ENCODE results near the gene ING4.

The ING4 gene

DNA sequence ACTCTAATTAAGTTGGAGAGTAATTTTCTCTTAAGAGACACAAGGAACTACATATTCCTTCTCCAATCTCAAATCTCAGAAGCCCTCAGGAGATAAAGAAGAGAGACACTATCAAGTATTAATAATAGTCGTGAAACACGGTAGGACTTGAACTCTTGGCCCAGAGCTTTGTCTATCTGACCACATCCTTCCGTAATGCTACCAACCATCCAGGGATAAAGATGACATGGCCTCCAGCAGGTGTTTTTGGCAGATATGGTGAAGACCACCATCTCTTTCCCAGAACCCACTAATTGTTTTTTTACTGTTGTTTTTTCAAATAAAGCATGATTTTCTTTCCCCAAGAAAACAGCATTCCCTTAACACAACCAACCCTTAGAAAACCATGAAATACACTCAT lies 22.9 kb upstream of the ING4 start:
- no peak for DNase-seq

DNA sequence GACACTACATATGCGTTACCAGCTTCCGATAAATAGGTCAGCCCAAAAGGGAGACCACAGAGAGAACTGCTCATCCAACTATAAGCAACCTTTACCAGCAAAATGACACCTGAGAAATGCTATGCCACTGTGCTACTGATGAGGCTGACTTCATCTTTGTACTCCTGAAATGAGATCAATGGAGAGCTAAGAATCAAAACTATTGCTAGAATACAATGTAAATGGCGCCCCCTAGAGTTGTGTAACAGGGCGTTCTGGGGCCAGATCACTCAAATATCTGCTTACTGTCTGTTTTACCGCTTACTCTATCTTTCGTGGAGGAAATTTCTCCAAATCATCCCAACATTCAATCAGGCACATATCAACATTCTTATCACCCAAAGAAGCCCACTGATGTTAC lies 21.7 kb upstream of the ING4 start:
- peak; percentile 30 for DNase-seq

DNA sequence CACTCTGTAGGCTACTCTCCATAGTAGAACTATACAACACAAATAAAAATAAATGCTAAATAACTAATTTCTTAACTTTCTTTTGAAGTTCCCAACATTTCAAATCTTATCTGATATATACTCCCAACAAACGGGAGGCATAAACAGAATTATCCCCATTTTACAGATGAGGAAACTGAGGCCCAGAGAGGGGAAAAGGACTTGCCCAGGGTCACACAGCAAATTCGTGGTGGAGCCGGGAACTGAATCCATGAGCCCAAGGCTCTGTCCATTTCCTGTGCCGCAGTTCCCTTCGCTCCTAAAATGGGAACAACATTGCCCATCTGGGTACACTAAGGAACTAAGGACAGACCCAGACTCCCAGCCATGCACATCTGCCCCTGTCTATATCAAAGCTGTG lies 14.0 kb upstream of the ING4 start:
- no peak for DNase-seq

DNA sequence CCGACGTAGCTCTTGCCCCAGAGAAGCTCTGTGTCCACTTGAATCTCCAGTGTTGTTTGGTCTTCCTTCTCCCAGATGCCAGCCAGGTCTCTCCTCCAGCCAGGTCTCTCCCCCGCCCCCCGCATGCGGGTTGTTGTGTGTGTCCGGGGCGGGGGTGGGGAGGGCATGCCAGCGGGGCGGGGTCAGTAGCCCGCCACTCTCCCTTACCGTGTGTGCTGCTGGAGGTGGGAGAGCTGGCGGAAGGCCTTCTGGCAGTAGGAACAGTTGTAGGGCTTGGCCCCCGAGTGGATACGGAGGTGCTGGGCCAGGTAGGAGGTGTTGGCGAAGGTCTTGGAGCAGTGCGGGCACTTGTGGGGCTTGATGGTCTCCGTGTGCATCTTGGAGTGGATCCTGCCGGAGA lies 9.2 kb upstream of the ING4 start:
- DNase-seq, result no peak

DNA sequence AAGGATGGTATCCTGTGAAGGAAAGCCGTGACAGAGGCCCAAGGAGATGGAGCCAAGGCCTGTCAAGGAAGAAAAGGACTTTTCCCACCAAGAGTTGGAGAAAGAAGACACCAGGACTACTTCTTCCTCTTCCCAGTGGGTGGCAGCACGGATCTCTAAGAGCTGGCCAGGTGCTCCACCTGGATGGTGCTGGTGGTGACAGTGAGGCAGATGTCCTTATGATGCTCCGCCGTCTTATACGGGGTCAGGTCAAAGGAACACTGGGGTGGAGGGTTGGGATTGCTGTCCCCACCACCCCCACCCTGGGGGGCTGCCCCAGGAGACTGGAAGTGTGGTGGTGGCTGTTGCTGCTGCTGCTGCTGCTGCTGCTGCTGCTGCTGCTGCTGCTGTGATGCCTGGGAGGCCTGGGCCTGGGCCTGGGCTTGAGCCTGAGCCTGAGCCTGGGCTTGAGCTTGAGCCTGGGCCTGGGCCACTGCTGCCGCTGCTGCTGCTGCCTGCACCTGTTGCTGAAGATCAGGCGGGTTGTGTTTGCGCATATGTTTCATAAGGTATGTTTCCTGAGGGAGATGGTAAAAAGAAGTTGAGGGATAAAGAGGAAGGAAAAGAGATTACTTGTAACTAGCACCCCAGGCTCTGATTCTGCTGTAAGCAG lies 4.8 kb upstream of the ING4 start:
- no peak for DNase-seq

DNA sequence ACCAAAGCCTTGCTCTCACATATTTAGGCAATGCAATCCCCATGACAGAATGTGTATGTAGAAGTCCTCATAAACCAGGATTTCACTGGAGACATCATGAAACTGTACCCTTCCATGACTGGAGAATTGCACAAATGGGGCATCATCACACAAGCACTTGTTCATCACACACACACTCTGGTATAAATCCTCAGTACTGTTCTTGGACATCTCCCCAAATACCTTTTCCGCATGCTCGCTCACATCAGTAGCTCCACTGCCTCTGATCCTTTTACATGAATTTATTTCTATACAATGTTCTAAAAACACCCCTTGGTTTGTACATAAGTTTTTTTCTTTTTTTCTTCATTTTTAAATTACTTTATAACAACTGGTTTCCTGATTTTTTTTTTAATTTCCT lies 3.3 kb upstream of the ING4 start:
- DNase-seq, result no peak

DNA sequence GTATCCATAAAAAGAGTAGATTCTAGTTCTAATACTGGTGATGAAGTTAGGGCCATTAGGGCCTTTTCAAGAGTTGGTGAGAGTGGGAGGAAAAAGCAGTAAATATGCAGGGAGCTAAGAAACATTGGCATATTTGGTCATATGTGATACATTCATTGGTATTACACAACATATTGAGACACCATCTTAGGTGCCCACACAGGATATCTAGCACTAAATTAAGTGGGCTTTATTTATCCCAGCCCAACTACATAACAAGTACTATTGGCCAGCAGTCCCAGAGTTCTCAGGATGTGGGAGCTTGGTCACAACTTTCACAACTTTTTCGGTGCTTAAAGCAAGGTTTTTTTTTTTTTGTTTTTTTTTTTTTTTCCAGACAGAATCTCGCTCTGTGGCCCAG lies 2.0 kb upstream of the ING4 start:
- DNase-seq, result no peak

DNA sequence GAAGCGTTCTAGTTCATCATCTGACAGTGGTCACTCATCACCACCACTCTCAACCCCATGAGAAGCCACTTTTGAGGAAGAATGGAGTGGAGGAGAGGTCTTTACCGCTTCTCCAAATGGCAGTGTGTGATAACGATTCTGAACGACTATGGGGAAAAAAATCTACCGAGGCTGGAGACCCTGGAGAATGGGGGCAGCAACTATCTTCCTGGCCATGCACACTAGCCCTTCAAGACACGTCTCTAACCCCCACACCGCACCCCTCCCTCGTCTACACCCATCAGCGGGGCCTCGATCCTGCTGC lies 365 bp downstream of the ING4 start:
- no peak for DNase-seq

DNA sequence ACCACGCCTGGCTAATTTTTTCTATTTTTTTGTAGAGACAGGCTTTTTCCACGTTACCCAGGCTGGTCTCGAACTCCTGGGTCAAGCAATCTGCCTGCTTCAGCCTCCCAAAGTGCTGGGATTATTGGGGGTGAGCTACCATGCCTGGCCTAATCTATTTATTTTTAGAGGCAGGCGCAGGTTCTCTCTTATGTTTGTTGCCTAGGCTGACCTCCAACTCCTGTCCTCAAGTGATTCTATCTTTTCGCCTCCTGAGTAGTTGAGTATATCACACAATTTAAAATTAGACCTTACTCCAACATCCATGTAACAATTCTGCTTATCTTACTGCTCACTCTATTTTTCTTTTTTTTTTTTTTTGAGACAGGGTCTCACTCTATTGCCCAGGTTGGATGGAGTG lies 8.9 kb downstream of the ING4 start:
- DNase-seq, result no peak

DNA sequence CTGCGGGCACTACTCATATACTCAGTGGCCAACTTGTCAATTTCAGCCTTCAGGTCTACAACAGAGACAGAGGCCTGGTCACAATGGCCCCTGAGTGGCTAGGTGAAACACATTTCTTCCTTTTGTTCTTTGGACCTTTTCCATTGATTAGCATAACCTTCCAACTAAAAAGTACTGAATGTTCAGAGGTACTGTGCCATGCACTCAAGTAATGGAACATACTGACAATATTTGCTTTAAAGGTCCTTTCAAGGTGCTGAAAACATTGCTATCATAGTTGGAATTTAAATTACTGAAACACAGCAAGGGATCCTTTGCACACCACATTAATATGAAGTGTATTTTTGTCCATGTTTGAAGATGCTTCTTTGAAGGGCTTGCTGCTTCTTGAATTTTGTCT lies 9.6 kb downstream of the ING4 start:
- no peak for DNase-seq

DNA sequence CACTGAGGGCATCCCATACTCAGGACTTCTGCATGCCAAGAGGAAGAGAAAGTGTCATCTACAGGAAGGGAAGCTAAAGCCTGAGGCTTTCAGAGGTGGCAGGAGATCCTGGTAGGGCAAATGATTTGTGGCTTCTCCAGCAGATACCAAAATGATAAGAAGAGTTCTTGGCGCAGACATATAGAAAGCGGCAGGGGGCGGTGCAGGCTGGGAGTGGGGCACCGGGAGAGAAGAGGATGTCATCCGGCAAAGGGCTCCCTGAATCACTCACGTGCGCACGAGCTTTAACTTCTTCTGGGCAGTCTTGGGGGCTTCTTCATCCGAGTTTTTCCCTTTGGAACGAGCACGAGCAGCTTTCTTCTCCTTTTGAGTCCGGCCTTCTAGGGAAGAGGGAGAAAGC lies 10.5 kb downstream of the ING4 start:
- DNase-seq, result no peak

DNA sequence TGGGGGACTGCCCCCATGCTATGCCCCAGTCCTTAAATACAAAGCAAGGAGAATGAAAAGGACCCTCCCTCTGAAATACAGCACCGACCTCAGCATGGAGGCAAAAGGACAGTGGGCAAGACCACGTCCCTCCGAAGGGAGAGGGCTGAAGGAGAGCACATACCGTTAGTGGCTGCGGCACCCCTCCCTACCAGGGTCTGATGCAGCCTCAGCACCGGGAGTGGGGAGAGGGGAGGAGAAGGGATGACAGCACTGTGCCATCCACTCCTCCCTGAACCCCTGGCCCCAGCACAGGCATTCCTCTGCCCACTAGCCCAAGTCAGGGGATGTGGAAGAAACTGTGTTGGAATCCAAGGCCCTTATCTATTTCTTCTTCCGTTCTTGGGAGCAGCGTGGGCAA lies 12.1 kb downstream of the ING4 start:
- DNase-seq, result no peak

DNA sequence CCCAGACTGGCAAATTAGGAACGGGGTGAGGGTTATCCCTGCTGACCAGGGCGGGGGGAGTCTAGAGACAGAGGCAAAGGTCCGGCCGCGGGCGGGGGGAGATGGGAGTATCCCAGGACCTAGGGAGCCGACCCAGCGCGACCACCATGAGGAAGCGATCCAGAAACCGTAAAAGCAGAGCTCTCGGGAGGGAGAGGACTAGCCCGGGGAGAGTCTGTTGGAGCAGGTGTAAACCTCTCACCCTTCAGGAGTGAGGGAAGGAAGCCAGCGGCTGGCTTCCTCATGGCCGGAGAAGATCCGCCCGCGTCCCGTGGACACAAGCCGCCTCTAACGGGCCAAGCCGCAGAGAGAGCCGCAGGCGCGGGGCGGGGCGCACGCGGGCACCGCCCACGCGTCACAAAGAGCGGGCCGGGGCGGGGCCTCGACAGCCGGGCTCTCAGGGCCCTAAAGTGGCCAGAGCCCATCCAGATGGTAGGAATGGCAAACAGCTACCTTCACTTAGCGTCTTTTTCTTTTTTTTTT lies 15.8 kb downstream of the ING4 start, which contains the start of gene ACRBP:
TSS of gene ACRBP (minus strand) at position 350 of the 522 bp plus-strand sequence. CDS start at position 284, 66 bp downstream.
- DNase-seq, result peak; percentile 60

DNA sequence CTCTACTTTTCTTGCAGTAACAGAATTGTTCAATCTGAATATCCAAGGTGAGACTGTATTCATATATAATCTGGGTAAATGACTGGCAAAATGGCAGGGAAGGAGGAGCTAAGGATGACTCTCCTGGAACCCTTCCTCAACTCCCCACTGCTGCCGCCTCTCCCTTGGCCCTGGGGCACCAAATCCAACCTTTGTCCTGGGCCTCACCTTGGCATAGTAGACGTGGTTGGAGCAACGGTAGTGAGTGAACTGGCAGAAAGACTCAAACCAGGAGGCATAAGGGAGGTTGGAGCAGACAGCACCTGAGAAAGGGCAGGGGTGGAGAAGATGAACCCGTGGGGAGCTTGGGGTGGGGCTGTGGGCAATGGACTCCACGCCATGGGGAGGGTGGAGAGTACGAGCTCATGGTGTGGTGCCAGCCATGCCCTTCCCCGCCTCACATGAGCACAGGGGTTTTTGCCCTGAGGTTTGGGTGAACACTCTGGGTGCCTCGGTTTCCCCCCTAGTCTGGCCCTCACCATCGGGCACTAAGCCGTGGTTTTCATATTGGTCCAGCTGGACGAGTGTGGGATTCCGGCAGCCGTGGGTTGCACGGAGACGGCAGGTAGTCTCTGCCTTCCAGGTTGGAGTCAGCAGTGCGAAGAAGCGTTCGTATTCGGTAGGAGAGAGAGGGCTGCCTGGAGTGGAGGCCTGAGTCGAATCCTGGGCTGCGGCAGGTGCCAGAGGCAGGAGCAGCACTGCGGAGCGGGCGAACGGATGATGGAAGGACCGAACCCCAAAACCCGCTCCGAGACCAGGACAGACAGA lies 16.4 kb downstream of the ING4 start:
- no peak for DNase-seq

DNA sequence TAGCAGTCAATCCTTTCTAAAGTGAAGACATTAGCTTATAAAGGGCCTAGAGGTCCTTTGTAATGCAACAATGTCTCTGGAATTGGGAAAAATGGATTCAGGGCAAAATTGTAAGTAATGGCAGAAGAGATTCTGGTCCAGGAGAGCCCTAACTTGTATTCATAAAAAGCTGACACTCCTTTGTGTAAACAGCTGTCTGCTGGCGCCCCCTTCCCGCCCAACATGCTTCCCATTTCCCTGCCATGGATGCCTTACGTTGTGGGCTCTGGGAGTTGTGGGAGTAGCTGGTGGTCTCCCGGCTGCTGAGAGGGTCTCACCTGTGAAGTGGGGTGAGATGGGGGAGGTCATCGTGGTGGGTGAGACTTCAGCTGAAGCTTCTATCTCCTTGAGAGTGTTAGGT lies 18.0 kb downstream of the ING4 start:
- DNase-seq, result no peak

DNA sequence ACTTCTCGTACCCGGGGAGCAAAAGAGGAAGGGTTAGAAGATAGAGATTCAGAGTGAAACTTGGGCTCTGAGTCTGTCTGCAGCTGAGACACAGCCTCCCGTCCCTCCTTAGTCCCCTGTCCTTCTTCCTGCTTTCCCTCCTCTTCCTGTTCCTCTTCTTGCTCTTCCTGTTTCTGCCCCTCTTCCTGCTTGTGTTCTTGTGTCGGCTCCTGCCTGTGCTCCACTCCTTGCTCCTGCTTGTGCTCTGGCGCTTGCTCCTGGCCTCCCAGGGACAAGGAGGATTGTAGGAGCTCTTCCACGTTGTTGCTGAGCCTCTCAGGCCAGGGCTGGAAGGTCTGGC lies 18.7 kb downstream of the ING4 start:
- DNase-seq, result peak; percentile 29

DNA sequence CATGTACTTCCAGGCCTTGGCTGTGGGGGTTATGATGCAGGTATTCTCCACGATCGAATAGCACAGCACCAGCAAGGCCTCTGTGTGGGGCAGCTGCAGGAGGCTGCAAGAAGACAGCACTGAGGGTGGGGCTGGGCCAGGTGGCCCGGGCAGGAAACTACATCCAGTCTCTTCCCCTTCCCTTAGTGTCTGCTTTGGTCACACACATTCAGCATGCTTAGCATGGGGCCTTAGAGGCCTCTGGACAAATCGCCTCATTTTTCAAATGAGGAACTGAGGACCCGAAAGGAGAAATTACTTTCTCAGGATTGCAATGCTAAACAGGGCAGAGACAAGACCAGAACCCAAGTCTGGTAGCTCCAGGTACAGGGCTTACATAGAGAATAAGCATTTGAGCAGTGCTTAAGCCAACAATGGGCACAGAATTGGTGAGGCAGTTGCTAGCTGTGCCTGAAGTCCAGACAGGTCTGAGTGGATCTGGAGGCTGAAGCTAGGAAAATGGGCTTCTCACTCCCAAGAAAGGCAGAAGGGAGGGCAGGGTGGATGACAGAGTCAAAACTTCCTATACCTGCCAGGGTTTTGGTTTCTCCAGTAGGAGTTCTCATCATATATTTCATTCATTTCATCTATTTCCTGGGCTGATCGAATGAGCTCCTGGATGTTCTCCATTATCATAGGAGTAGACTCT lies 19.2 kb downstream of the ING4 start:
- peak; percentile 7 for DNase-seq

DNA sequence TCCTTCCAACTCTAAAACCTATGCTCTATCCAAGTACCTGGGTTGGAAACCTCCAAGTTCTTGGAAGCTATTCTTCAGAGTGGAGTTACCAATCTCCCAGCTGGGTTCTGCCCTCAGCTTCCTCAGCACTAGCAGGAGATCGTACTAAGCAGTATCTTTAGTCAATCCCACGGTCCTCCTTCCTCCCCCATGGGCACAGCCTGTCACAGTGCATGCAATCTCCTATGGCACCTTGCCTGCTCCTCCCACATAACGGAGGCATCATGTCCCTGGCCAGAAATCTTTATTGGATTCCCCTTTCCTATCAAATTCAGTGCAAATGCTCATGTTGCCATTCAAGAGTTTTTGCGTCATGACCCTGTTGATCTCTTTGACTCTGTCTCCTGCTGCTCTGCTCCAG lies 21.8 kb downstream of the ING4 start:
- no peak for DNase-seq

DNA sequence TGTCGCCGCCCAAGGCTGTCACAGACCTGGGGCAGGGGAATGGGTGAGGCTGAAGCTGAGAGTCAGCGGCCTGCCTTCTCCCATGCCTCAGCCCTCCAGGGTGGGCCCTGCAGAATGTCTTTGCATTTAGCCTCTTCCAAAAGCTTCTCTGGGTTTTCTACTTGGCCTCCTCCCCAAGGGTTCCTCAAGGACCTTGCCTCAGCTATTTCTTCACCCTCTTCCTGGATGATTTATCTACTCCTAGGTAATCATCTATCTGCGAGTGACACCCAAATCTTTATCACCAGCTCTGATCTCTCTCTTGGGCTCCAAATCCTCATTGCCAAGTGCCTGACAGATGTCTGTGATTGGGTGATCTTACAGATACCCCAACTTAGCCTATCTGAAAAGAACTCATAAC lies 22.4 kb downstream of the ING4 start:
- no peak for DNase-seq

DNA sequence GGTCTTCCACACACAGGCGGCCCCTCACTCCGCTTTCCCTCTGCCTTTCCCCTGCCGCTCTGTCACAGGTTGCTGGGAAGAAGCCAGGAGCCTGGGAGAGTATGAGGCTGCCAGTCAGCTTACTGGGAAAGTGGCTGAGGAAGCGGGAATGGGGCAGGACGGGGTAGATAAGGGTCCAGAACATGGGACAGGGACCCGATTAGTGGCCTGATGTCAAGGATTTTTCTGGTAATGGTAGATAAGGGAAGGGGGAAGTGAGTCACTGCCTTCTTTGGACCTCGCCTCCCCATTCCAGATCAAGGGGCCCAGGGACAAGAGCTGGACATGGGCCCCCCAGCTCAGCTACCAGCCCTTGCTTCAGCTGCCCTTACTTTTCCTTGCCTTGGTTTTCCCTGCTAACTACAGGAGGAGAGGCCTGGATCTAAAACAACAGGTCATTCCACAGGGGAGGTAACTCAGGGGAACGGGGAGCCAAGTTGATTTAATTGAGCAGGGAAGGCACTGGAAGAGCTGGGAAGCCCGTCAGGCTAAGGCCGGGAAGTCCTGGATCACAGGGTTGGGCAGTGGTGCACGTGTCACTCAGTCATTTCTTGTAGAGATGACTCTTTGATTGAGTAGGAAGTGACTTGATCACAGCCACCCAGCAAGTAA lies 23.6 kb downstream of the ING4 start:
- DNase-seq, result no peak

DNA sequence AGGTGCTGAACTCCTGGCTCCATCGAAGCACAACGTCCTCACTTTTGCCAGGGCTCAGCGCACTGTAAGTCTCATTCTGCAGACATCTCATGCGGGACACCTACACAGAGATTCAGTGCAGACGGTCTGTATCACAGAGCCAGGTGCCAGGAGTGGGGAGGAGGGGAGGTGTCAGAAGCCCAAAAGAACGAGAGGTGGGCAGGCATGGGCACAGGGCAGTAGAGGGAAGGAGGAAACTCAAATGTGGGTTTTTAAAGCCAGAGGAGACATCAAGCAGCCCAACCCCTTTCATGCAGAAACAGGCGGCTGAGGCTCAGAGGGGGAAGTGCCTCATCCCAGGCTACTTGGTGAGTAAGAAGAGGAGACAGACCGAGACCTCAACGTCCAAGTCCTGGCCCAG lies 24.6 kb downstream of the ING4 start:
- peak; percentile 14 for DNase-seq

DNA sequence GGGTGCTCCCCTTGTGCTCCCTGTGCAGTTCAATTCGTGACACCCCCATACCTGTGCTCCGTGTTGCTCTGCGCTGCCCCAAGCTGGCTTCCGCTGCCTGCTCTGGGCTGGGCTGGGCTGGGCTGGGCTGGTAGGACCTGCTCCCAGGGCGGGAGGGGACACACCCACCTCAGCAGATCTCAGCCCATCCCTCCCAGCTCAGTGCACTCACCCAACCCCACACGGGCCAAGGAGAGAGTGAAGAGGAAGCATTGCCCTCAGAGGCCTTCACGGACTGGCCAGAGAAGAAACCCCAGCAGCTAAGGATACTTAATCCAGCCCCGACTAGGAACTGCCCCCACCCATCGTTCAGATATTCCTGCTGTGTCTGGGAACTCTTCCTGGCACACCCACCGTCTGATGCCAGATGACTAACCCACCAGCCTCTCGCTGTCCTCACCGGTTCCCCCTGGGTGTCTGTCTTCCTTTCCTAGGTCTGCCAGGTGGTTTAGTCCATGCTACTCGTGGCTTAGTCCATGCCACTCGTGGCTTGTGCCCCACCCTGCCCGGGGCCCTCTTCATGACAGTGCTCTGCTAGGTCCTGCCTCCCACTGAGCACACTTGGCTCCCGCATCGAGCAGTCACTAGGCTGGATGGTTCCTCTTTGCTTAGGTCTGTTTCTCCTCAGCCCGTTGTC lies 26.9 kb downstream of the ING4 start, which contains the start of gene LPAR5:
TSS of gene LPAR5 (minus strand) at position 104 of the 676 bp plus-strand sequence. CDS start 14,711 bp downstream, outside the sequence.
- peak; percentile 49 for DNase-seq

DNA sequence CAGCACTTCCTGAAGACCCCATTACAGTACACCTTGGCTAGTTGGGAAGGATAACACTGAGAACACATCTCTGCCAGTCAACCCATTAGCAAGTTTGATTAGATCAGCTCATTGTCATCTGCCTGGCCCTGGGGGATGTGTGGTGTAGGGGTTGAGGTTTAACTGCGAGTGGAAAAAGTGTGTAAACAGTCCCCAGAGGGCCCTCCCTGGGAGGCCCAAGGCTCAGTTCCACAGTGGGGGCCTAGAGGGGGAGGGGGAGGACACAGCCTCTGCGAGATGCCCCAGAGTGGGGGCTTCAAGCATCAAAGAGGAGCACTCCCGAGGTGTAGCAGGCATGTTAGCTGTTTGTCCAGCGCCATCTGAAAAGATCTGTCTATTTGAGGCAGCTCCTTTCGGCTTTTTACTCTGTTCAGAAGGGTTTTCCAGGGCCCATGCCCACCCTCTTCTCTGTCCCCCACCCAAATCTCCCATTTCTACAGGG lies 27.5 kb downstream of the ING4 start:
- DNase-seq, result peak; percentile 46

All from CD4-positive, alpha-beta T cell treated with Interferon gamma for 1 hour (primary cell).